ENCODE measurements around the gene ROBO3. TPM values are rescaled to one million over a fixed set of nuclear protein-coding genes. Genes with fewer than 3 reads are reported as not detected.

ROBO3 gene
- polyA plus RNA-seq, 1 donor, result 17.3 TPM

DNA sequence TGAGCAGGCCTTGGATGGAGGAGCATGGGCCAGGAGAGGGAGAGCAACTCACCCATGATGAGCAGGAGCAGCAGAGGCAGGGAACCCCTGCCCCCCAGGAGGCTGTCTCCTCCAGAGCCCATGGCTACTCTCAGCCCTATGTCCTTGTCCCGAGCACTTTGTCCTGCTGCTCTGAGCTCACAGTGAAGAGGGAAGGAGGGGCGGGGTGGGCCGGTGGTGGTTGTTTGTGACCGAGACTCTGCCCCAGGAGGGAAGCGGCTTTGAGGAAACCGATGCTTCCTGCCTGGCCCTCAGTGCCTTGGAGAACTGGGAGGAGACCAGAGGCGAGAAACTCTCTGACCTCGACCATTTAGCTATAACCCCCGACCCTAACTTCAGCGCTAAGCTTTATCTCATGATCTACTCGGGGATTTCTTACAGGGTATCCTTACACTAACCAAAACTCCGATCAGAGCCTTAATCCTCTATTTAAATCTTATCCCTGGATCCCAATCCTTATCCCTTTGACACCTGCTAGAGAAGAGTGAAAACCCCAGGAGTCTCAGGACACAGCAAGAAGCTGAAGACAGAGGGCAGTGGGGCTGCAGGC is 32.5 kb downstream of the ROBO3 start, which contains the start of gene ROBO4:
ROBO4 (minus strand) TSS at position 192 of the 589 bp plus-strand sequence; CDS start at position 122, 70 bp downstream.
- H3K4me3 ChIP-seq (ENCODE audit: low read length), result no peak within 1 kb of the TSS
- no peaks in the 10 kb centered on the region for H3K4me1 ChIP-seq (ENCODE audit: control insufficient read depth, insufficient read depth, low read length)
- no peaks in the 10 kb centered on the region for H3K9me3 ChIP-seq (ENCODE audit: control insufficient read depth, low read depth, low read length)
- H3K27me3 ChIP-seq (ENCODE audit: control insufficient read depth, insufficient read depth, low read length), result peaks cover 36% of the 10 kb centered on the region
- WGBS (ENCODE audit: insufficient coverage, low lambda C conversion rate), result no CpG with 5 or more reads among the region's 12 CpGs
- H3K27ac ChIP-seq (ENCODE audit: low read length), result no peak within 1 kb of the TSS
- H3K36me3 ChIP-seq (ENCODE audit: control insufficient read depth, insufficient read depth, low read length), result no peaks in the 10 kb centered on the region
- no peak for DNase-seq

DNA sequence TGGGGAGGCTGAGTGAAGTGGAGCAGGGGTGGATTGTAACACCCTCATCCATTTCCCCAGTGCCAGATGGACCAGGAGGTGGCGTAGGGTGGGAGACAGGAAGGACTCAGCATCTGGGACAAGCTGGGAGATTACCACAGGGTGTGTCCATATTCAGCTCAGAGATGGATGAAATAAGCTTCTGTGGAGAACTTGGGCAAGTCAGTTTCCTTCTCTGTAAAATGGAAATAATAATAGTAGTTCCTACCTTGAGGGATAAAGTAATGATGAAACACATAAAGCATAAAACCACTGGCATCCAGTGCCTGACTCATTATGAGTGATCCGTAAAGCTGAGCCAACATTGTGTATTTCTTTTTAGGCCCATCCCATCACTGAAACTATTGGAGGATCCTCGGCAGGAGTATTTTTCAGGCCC is 33.0 kb downstream of the ROBO3 start:
- H3K27ac ChIP-seq (ENCODE audit: low read length), result no peak overlapping the region
- no peak overlapping the region for H3K4me3 ChIP-seq (ENCODE audit: low read length)
- no peaks in the 10 kb centered on the region for H3K36me3 ChIP-seq (ENCODE audit: control insufficient read depth, insufficient read depth, low read length)
- no peak for DNase-seq
- peaks cover 38% of the 10 kb centered on the region for H3K27me3 ChIP-seq (ENCODE audit: control insufficient read depth, insufficient read depth, low read length)
- no peaks in the 10 kb centered on the region for H3K4me1 ChIP-seq (ENCODE audit: control insufficient read depth, insufficient read depth, low read length)
- no CpG with 5 or more reads among the region's 3 CpGs for WGBS (ENCODE audit: insufficient coverage, low lambda C conversion rate)
- H3K9me3 ChIP-seq (ENCODE audit: control insufficient read depth, low read depth, low read length), result no peaks in the 10 kb centered on the region

DNA sequence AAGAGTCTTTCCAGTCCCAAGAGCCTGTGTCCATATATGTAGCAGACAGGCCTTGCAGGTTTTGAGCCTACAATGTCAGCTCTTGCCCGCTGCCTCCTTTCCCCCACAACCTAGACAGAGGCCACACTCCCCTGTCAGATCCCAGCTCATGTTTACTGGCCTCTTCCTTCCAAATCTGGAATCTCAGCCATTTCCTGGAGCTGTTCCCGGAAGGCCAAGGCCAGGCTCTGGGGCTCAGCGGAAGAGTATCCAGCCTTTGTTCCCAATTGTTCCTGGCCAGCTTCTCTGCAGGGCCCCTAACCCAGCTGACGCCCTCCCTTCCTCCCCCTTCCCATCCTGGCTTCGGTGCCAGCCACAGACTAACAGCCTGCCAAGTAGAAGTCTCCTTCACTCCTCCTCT is 33.5 kb downstream of the ROBO3 start:
- DNase-seq, result no peak
- H3K27ac ChIP-seq (ENCODE audit: low read length), result no peak overlapping the region
- peaks cover 38% of the 10 kb centered on the region for H3K27me3 ChIP-seq (ENCODE audit: control insufficient read depth, insufficient read depth, low read length)
- no CpG with 5 or more reads among the region's 5 CpGs for WGBS (ENCODE audit: insufficient coverage, low lambda C conversion rate)
- H3K4me1 ChIP-seq (ENCODE audit: control insufficient read depth, insufficient read depth, low read length), result no peaks in the 10 kb centered on the region
- no peaks in the 10 kb centered on the region for H3K9me3 ChIP-seq (ENCODE audit: control insufficient read depth, low read depth, low read length)
- no peak overlapping the region for H3K4me3 ChIP-seq (ENCODE audit: low read length)
- no peaks in the 10 kb centered on the region for H3K36me3 ChIP-seq (ENCODE audit: control insufficient read depth, insufficient read depth, low read length)

DNA sequence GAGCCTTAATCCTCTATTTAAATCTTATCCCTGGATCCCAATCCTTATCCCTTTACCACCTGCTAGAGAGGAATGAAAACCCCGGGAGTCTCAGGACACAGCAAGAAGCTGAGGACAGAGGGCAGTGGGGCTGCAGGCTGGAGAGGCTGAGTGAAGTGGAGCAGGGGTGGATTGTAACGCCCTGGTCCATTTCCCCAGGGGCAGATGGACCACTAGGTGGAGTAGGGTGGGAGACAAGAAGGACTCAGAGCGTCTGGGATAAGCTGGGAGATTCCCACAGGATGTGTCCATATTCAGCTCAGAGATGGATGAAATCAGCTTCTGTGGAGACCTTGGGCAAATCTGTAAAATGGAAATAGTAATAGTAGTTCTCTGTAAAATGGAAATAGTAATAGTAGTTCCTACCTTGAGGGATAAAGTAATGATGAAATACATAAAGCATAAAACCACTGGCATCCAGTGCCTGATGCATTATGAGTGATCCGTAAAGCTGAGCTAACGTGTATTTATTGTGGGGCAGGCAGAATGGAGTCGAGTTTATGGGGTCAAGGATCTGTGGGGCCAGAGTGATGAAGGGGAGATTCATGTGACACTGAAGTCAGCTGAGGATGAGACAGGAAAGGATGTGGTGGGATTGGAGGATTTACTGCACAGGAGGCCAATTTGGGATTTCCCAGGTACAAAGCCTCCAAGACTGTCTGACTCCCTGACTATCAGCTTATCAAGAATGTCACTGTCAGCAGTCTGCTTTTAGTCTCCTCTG is 34.3 kb downstream of the ROBO3 start:
- H3K9me3 ChIP-seq (ENCODE audit: control insufficient read depth, low read depth, low read length), result no peaks in the 10 kb centered on the region
- DNase-seq, result no peak
- WGBS (ENCODE audit: insufficient coverage, low lambda C conversion rate), result no CpG with 5 or more reads among the region's 6 CpGs
- H3K36me3 ChIP-seq (ENCODE audit: control insufficient read depth, insufficient read depth, low read length), result no peaks in the 10 kb centered on the region
- no peaks in the 10 kb centered on the region for H3K4me1 ChIP-seq (ENCODE audit: control insufficient read depth, insufficient read depth, low read length)
- no peak overlapping the region for H3K27ac ChIP-seq (ENCODE audit: low read length)
- no peak overlapping the region for H3K4me3 ChIP-seq (ENCODE audit: low read length)
- peaks cover 34% of the 10 kb centered on the region for H3K27me3 ChIP-seq (ENCODE audit: control insufficient read depth, insufficient read depth, low read length)

DNA sequence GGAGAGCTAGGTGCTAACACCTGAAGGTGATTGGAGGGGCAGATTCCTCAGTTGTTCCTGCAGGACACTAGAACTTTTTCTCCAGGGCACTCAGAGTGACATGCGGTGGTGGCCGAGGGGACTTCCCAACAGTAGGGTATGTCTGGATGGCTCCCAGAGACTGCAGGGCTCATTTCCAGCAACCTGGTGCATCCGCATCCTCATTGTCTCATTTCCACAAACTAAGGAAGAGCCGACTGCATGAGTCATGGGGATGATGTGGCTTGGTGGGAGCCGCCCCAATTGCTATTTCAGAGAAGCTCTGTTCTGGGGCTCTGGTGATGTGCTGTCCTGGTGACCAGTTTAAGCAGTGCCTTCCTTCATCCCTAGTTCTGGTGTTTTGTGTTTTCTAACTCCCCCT is 35.2 kb downstream of the ROBO3 start:
- DNase-seq, result no peak
- Histone ChIP-seq H3K4me1 (ENCODE audit: control insufficient read depth, insufficient read depth, low read length) (no peaks in the 10 kb centered on the region), H3K36me3 (ENCODE audit: control insufficient read depth, insufficient read depth, low read length) (no peaks in the 10 kb centered on the region), H3K9me3 (ENCODE audit: control insufficient read depth, low read depth, low read length) (no peaks in the 10 kb centered on the region), H3K4me3 (ENCODE audit: low read length) (no peak overlapping the region), H3K27me3 (ENCODE audit: control insufficient read depth, insufficient read depth, low read length) (peaks cover 34% of the 10 kb centered on the region), H3K27ac (ENCODE audit: low read length) (no peak overlapping the region)
- no CpG with 5 or more reads among the region's 5 CpGs for WGBS (ENCODE audit: insufficient coverage, low lambda C conversion rate)

DNA sequence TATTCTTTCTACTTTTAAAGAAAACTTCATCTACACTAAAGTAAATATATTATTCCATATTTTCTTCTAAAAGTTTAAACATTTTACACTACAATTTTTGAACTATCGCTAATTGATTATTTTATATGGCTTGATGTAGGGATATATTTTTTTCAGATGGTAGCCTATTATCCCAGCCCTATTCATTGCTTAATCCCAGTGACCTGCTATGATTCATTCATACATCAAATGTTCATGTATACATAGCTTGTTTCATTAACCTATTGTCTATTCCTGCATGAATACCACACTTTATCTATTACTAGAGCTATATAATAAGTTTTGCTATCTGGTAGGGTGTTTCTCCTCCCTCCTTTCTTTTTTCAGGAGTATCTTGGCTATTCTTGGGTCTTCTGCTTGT is 37.4 kb downstream of the ROBO3 start:
- Histone ChIP-seq H3K27ac (ENCODE audit: low read length) (no peak overlapping the region), H3K4me1 (ENCODE audit: control insufficient read depth, insufficient read depth, low read length) (no peaks in the 10 kb centered on the region), H3K4me3 (ENCODE audit: low read length) (no peak overlapping the region), H3K27me3 (ENCODE audit: control insufficient read depth, insufficient read depth, low read length) (peaks cover 34% of the 10 kb centered on the region), H3K9me3 (ENCODE audit: control insufficient read depth, low read depth, low read length) (no peaks in the 10 kb centered on the region), H3K36me3 (ENCODE audit: control insufficient read depth, insufficient read depth, low read length) (no peaks in the 10 kb centered on the region)
- WGBS (ENCODE audit: insufficient coverage, low lambda C conversion rate), result 88% methylated on average over 1 of the region's 1 CpG
- DNase-seq, result no peak

DNA sequence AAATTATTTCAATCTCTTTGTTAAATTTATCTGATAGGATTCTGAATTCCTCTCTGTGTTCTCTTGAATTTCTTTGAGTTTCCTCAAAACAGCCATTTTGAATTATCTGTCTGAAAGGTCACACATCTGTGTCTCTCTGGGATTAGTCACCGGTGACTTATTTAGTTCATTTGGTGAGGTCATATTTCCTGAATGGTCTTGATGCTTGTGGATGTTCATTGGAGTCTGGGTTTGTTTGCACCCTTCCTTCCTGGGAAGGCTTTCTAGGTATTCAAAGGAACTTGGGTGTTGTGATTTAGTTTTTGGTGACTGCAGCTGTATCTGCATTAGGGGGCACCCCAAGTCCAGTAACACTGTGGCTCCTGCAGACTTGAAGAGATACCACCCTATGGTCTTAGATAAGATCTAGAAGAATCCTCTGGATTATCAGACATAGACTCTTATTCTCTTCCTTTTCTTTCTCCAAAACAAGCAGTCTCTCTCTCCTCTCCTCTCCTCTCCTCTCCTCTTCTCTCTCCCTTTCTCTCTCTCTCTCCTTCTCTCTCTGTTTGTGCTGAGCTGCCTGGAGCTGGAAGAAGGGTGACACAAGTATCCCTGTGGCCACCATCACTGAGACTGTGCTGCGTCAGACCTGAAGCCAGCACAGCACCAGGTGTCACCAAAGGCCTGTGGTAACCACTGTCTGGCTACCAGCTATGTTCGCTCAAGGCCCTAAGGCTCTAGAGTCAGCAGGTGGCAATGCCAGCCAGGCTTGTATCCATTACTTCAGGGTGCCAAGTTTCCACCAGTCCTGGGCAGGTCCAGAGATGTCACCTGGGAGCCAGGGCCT is 50.5 kb downstream of the ROBO3 start:
- DNase-seq, result no peak
- H3K27ac ChIP-seq (ENCODE audit: low read length), result no peak overlapping the region
- WGBS (ENCODE audit: insufficient coverage, low lambda C conversion rate), result no CpG with 5 or more reads among the region's 3 CpGs
- H3K36me3 ChIP-seq (ENCODE audit: control insufficient read depth, insufficient read depth, low read length), result no peaks in the 10 kb centered on the region
- peaks cover 24% of the 10 kb centered on the region for H3K27me3 ChIP-seq (ENCODE audit: control insufficient read depth, insufficient read depth, low read length)
- H3K9me3 ChIP-seq (ENCODE audit: control insufficient read depth, low read depth, low read length), result peaks cover 3% of the 10 kb centered on the region
- H3K4me1 ChIP-seq (ENCODE audit: control insufficient read depth, insufficient read depth, low read length), result no peaks in the 10 kb centered on the region
- H3K4me3 ChIP-seq (ENCODE audit: low read length), result no peak overlapping the region

DNA sequence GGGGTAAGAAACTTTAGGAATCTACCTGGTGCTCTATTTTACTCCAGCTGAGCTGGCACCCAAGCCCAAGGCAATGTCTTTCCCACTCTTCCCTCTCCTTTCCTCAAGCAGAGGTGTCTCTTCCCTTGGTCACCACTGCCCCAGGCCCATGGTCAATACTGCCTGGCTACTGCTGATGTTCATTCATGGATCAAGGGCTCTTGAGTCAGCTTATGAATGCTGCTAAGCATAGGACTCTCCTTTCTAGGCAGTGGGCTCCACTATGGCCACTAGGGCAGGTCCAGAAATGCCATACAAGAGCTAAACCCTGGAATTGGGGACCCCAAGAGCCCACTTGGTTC is 51.1 kb downstream of the ROBO3 start:
- Histone ChIP-seq H3K4me3 (ENCODE audit: low read length) (no peak overlapping the region), H3K27ac (ENCODE audit: low read length) (no peak overlapping the region), H3K27me3 (ENCODE audit: control insufficient read depth, insufficient read depth, low read length) (peaks cover 26% of the 10 kb centered on the region), H3K36me3 (ENCODE audit: control insufficient read depth, insufficient read depth, low read length) (no peaks in the 10 kb centered on the region), H3K9me3 (ENCODE audit: control insufficient read depth, low read depth, low read length) (peaks cover 3% of the 10 kb centered on the region), H3K4me1 (ENCODE audit: control insufficient read depth, insufficient read depth, low read length) (peaks cover 1% of the 10 kb centered on the region)
- no peak for DNase-seq

DNA sequence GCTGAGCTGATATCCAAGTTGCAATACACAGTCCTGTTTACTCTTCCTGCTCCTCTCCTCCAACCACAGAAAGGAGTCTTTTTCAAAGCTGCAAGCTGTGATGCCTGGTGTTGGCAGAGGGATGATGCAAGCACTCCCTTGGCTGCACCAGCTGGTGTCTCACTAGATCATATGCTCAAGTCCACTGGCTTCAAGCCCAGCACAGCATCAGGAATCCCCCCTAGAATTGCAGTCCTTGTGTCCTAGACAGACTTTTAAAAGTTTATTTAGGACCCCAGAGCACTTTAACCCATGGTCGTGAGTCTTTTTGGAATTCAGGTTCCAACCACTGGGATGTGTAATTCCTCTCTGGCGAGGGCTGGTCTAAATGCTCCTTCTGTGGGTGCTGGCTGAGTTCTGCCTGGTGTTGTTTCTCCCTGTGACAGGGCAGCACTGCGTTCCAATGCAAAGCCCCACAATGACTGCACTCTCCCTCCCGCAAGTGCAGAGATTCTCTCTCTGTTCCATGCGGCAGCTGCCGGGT is 51.9 kb downstream of the ROBO3 start:
- Histone ChIP-seq H3K27ac (ENCODE audit: low read length) (no peak overlapping the region), H3K9me3 (ENCODE audit: control insufficient read depth, low read depth, low read length) (peaks cover 3% of the 10 kb centered on the region), H3K4me3 (ENCODE audit: low read length) (no peak overlapping the region), H3K27me3 (ENCODE audit: control insufficient read depth, insufficient read depth, low read length) (peaks cover 34% of the 10 kb centered on the region), H3K36me3 (ENCODE audit: control insufficient read depth, insufficient read depth, low read length) (no peaks in the 10 kb centered on the region), H3K4me1 (ENCODE audit: control insufficient read depth, insufficient read depth, low read length) (peaks cover 4% of the 10 kb centered on the region)
- no peak for DNase-seq
- WGBS (ENCODE audit: insufficient coverage, low lambda C conversion rate), result no CpG with 5 or more reads among the region's 6 CpGs

DNA sequence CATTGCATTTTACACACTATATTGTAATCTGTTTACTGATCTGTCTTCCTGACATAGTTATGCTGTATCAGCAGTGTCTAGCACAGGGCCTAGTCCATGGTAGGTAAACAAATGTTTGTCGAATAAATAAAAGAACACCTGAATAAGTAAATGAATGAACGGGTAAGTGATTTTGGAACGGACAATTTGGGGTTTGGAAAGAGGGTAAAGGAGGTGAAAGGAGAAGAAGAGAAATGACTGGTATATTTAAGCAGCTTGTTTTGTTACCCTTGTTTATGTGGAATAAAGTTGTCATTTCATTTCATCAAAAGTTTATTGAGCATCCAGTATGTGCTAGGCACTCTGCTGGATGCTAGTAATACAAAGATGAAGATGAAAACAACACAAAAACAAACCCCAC is 53.7 kb downstream of the ROBO3 start, which contains the start of gene HEPN1:
HEPN1 (plus strand) TSS at position 301 of the 400 bp plus-strand sequence.
- Histone ChIP-seq H3K27ac (ENCODE audit: low read length) (no peak within 1 kb of the TSS), H3K27me3 (ENCODE audit: control insufficient read depth, insufficient read depth, low read length) (peaks cover 50% of the 10 kb centered on the region), H3K9me3 (ENCODE audit: control insufficient read depth, low read depth, low read length) (peaks cover 3% of the 10 kb centered on the region), H3K4me3 (ENCODE audit: low read length) (no peak within 1 kb of the TSS), H3K36me3 (ENCODE audit: control insufficient read depth, insufficient read depth, low read length) (no peaks in the 10 kb centered on the region), H3K4me1 (ENCODE audit: control insufficient read depth, insufficient read depth, low read length) (peaks cover 4% of the 10 kb centered on the region)
- 73% methylated on average over 3 of the region's 3 CpGs for WGBS (ENCODE audit: insufficient coverage, low lambda C conversion rate)
- no peak for DNase-seq
